ENCODE results near the gene EPAS1. TPM values are rescaled to one million over a fixed set of nuclear protein-coding genes. Genes with fewer than 3 reads are reported as not detected.

EPAS1 gene
- total and polyA plus RNA-seq, 2 of the 8 experiments (the other 6 are each of a cell fraction or from before 2014, with no cell fraction given): 2.0 to 4.9 TPM

DNA sequence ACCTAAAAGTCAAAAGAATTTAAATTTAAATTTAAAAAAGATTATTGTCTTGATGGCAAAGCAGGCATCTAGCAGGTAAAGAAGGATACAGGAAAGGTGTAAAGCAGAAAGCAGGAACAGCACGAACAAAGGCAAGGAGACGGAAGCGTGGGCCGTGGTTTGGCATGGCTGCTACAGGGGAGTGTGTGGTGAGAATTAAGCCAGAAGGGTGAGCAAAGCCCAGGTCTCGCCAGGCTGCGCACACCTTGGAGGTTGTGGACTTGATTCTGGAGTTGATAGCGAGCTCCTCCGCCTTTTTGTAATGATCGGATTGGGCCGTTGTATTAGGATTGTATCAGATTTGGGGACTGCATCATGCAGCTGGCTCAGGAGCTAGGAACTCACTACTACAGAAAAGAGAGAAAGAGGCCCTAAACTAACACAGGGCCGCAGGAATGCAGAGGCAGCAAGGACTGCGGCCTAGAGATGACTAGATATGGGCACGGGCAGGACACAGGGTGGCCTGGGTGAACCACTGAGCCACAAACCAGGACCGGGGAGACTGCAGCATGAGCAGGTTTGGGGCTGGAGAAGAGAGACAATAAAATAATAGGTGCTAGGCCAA lies 110.7 kb downstream of the EPAS1 start (continued):
- TF ChIP-seq MAFK (IDR thresholded peaks at IDR 0.05; ENCODE audit: low read depth, low read length): no peak
- TF ChIP-seq RFX5 (IDR thresholded peaks at IDR 0.05; ENCODE audit: borderline replicate concordance, low read depth, low read length): no peak
